ENCODE results near the gene PLCB1.
"Not testable (repeated sequence)": the region's sequence is repeated elsewhere in the genome, so short reads cannot be mapped to it uniquely, and the experiment has no call there.

PLCB1 gene

GRCh38 chr20:8097307-8097706, 34.8 kb upstream of the PLCB1 start:
- Histone ChIP-seq H3K9me2 (replicated peaks; ENCODE audit: low read depth, low read length) (no peaks in the 10 kb centered on the region), H3K4me3 (ENCODE audit: low read length, poor library complexity, severe bottlenecking) (no peak overlapping the region), H3K4me1 (ENCODE audit: insufficient read depth, low read length, poor library complexity, severe bottlenecking) (no peaks in the 10 kb centered on the region), H4K20me1 (ENCODE audit: insufficient read depth, low read length, poor library complexity, severe bottlenecking) (no peaks in the 10 kb centered on the region), H3F3A (ENCODE audit: low read depth) (no peaks in the 10 kb centered on the region), H3K36me3 (ENCODE audit: insufficient read depth, low read length) (no peaks in the 10 kb centered on the region), H3K27me3 (ENCODE audit: insufficient read depth, low read length, poor library complexity, severe bottlenecking) (no peaks in the 10 kb centered on the region), H3K4me2 (ENCODE audit: low read depth, low read length, poor library complexity, severe bottlenecking) (no peak overlapping the region), H2AFZ (ENCODE audit: low read length) (no peak overlapping the region), H3K9ac (ENCODE audit: low read depth, low read length, poor library complexity, severe bottlenecking) (no peak overlapping the region), H3K79me2 (ENCODE audit: insufficient read depth, low read length) (no peaks in the 10 kb centered on the region), H3K9me3 (ENCODE audit: insufficient read depth, low read depth, low read length) (no peaks in the 10 kb centered on the region)
- TF ChIP-seq CTCF (conservative IDR thresholded peaks at IDR 0.05; ENCODE audit: low read length): no peak
- no peak for TF ChIP-seq EZH2phosphoT487 (IDR thresholded peaks at IDR 0.05; ENCODE audit: borderline replicate concordance)

- Histone ChIP-seq H2AFZ (ENCODE audit: low read length) (no peak overlapping the region), H3F3A (ENCODE audit: low read depth) (no peaks in the 10 kb centered on the region), H3K79me2 (ENCODE audit: insufficient read depth, low read length) (no peaks in the 10 kb centered on the region), H3K9me2 (replicated peaks; ENCODE audit: low read depth, low read length) (no peaks in the 10 kb centered on the region), H3K4me1 (ENCODE audit: insufficient read depth, low read length, poor library complexity, severe bottlenecking) (no peaks in the 10 kb centered on the region), H4K20me1 (ENCODE audit: insufficient read depth, low read length, poor library complexity, severe bottlenecking) (no peaks in the 10 kb centered on the region), H3K4me2 (ENCODE audit: low read depth, low read length, poor library complexity, severe bottlenecking) (no peak overlapping the region), H3K4me3 (ENCODE audit: low read length, poor library complexity, severe bottlenecking) (no peak overlapping the region), H3K27me3 (ENCODE audit: insufficient read depth, low read length, poor library complexity, severe bottlenecking) (no peaks in the 10 kb centered on the region), H3K36me3 (ENCODE audit: insufficient read depth, low read length) (no peaks in the 10 kb centered on the region), H3K9me3 (ENCODE audit: insufficient read depth, low read depth, low read length) (peaks cover 7% of the 10 kb centered on the region; the same call in 1 of the 2 replicates), H3K9ac (ENCODE audit: low read depth, low read length, poor library complexity, severe bottlenecking) (no peak overlapping the region)
- no peak for TF ChIP-seq CTCF (conservative IDR thresholded peaks at IDR 0.05; ENCODE audit: low read length)
- no peak for TF ChIP-seq EZH2phosphoT487 (IDR thresholded peaks at IDR 0.05; ENCODE audit: borderline replicate concordance)
Measured at GRCh38 chr20:8104252-8104651, 27.8 kb upstream of the PLCB1 start.

- H3K4me2 ChIP-seq (ENCODE audit: low read depth, low read length, poor library complexity, severe bottlenecking); H3K36me3 ChIP-seq (ENCODE audit: insufficient read depth, low read length); H4K20me1 ChIP-seq (ENCODE audit: insufficient read depth, low read length, poor library complexity, severe bottlenecking); H3K9me2 ChIP-seq (replicated peaks; ENCODE audit: low read depth, low read length); H2AFZ ChIP-seq (ENCODE audit: low read length); H3K9ac ChIP-seq (ENCODE audit: low read depth, low read length, poor library complexity, severe bottlenecking); H3K27me3 ChIP-seq (ENCODE audit: insufficient read depth, low read length, poor library complexity, severe bottlenecking); H3K9me3 ChIP-seq (ENCODE audit: insufficient read depth, low read depth, low read length); H3F3A ChIP-seq (ENCODE audit: low read depth); H3K4me3 ChIP-seq (ENCODE audit: low read length, poor library complexity, severe bottlenecking); H3K79me2 ChIP-seq (ENCODE audit: insufficient read depth, low read length): not testable (repeated sequence)
- peaks cover 14% of the 10 kb centered on the region for H3K4me1 ChIP-seq (ENCODE audit: insufficient read depth, low read length, poor library complexity, severe bottlenecking)
Measured at GRCh38 chr20:8114612-8115011, 17.5 kb upstream of the PLCB1 start.

- no peak overlapping the region for H3K4me2 ChIP-seq (ENCODE audit: low read depth, low read length, poor library complexity, severe bottlenecking)
- no peak overlapping the region for H3K4me3 ChIP-seq (ENCODE audit: low read length, poor library complexity, severe bottlenecking)
Measured at GRCh38 chr20:8115436-8115835, 16.6 kb upstream of the PLCB1 start.

More at GRCh38 chr20:8115436-8115835, 16.6 kb upstream of the PLCB1 start:
- H4K20me1 ChIP-seq (ENCODE audit: insufficient read depth, low read length, poor library complexity, severe bottlenecking): no peaks in the 10 kb centered on the region
- H2AFZ ChIP-seq (ENCODE audit: low read length): no peak overlapping the region
- H3F3A ChIP-seq (ENCODE audit: low read depth): no peaks in the 10 kb centered on the region
- H3K4me1 ChIP-seq (ENCODE audit: insufficient read depth, low read length, poor library complexity, severe bottlenecking): peaks cover 14% of the 10 kb centered on the region
- H3K36me3 ChIP-seq (ENCODE audit: insufficient read depth, low read length): no peaks in the 10 kb centered on the region
- H3K9me3 ChIP-seq (ENCODE audit: insufficient read depth, low read depth, low read length): no peaks in the 10 kb centered on the region
- H3K27me3 ChIP-seq (ENCODE audit: insufficient read depth, low read length, poor library complexity, severe bottlenecking): no peaks in the 10 kb centered on the region
- no peak for TF ChIP-seq EZH2phosphoT487 (IDR thresholded peaks at IDR 0.05; ENCODE audit: borderline replicate concordance)
- TF ChIP-seq CTCF (conservative IDR thresholded peaks at IDR 0.05; ENCODE audit: low read length): no peak
- H3K79me2 ChIP-seq (ENCODE audit: insufficient read depth, low read length): no peaks in the 10 kb centered on the region
- H3K9ac ChIP-seq (ENCODE audit: low read depth, low read length, poor library complexity, severe bottlenecking): no peak overlapping the region
- no peaks in the 10 kb centered on the region for H3K9me2 ChIP-seq (replicated peaks; ENCODE audit: low read depth, low read length)
